ENCODE data around the gene PXDN.

The PXDN gene

DNA sequence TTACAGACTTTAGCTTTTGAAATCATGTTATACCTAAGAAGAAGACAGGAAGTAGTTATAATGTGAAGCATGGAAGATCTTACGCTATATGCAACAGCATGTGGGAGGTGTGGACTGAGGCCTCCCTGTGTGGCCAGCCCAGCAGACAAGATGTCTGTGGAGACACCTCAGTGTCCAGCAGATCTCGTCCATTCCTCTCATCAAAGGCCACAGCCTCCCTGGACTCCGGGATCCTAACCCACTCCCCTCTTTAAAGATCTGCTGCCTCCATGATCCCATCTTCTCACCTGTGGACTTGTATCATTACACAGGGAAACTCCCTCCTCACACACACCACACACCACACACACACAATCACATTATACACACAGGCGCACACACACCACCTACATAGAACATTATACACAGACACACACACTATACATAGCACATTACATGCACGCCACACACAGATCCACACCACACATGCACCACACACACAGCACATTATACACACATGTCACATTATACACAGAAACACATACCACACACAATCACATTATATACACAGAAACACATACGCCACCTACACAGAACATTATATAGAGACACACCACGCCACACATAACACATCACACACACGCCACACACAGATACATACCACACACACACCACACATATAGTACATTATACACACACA lies 89.5 kb downstream of the PXDN start:
- TF ChIP-seq, protein P1, sequence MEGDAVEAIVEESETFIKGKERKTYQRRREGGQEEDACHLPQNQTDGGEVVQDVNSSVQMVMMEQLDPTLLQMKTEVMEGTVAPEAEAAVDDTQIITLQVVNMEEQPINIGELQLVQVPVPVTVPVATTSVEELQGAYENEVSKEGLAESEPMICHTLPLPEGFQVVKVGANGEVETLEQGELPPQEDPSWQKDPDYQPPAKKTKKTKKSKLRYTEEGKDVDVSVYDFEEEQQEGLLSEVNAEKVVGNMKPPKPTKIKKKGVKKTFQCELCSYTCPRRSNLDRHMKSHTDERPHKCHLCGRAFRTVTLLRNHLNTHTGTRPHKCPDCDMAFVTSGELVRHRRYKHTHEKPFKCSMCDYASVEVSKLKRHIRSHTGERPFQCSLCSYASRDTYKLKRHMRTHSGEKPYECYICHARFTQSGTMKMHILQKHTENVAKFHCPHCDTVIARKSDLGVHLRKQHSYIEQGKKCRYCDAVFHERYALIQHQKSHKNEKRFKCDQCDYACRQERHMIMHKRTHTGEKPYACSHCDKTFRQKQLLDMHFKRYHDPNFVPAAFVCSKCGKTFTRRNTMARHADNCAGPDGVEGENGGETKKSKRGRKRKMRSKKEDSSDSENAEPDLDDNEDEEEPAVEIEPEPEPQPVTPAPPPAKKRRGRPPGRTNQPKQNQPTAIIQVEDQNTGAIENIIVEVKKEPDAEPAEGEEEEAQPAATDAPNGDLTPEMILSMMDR (conservative IDR thresholded peaks at IDR 0.05; ENCODE audit: low read depth, low read length): no peak
- Histone ChIP-seq H3K4me2 (no peak overlapping the region), H3K4me1 (ENCODE audit: low read depth, poor library complexity, severe bottlenecking) (peaks cover 11% of the 10 kb centered on the region), H3K9ac (no peak overlapping the region), H2AFZ (ENCODE audit: low read depth) (no peak overlapping the region), H3K36me3 (ENCODE audit: insufficient read depth) (no peaks in the 10 kb centered on the region), H4K20me1 (ENCODE audit: insufficient read depth) (no peaks in the 10 kb centered on the region), H3K27me3 (ENCODE audit: insufficient read depth, low read depth) (no peaks in the 10 kb centered on the region), H3K79me2 (ENCODE audit: insufficient read depth, low read depth) (no peaks in the 10 kb centered on the region), H3K27ac (no peak overlapping the region), H3K4me3 (IDR thresholded peaks at IDR 0.05; ENCODE audit: insufficient read depth, low read depth, low read length) (no peak overlapping the region)

DNA sequence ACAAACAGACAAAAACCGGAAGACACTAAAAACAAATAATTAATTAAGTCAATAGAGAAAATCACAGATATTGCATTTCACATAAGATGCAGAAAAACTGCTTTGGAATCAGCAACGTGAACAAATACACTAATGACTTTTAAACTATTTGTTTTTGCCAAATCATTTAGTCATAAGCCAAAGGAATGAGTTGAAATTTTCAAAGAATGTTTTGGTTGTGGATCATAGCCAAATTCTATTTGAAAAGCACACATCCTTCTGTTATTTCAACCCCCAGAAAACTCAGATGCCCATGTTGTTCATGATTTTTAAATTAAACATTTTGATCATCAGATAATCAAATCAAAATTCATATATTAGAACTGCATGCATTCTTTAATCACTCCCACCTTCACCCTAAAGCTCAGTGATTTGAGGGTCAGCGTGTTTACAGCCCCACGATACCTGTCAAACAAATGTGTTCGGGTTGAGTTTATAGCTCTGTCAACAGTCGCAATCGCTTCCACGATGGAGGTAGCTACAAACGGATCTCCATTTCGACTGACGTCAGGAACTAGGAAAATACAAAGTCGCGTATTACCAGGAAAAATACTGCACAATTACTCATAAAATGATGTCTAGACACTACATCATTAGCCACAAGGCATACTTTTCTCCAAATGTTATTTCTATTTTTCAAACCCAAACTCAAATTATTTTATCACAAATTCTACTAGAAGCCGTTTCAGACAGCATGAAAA lies 90.2 kb downstream of the PXDN start:
- Histone ChIP-seq H2AFZ (ENCODE audit: low read depth) (no peak overlapping the region), H3K9ac (no peak overlapping the region), H3K27me3 (ENCODE audit: insufficient read depth, low read depth) (no peaks in the 10 kb centered on the region), H3K4me1 (ENCODE audit: low read depth, poor library complexity, severe bottlenecking) (peaks cover 11% of the 10 kb centered on the region), H4K20me1 (ENCODE audit: insufficient read depth) (no peaks in the 10 kb centered on the region), H3K36me3 (ENCODE audit: insufficient read depth) (no peaks in the 10 kb centered on the region), H3K4me3 (IDR thresholded peaks at IDR 0.05; ENCODE audit: insufficient read depth, low read depth, low read length) (no peak overlapping the region), H3K27ac (no peak overlapping the region), H3K4me2 (no peak overlapping the region), H3K79me2 (ENCODE audit: insufficient read depth, low read depth) (no peaks in the 10 kb centered on the region)
- TF ChIP-seq, protein P1 (conservative IDR thresholded peaks at IDR 0.05; ENCODE audit: low read depth, low read length): no peak

DNA sequence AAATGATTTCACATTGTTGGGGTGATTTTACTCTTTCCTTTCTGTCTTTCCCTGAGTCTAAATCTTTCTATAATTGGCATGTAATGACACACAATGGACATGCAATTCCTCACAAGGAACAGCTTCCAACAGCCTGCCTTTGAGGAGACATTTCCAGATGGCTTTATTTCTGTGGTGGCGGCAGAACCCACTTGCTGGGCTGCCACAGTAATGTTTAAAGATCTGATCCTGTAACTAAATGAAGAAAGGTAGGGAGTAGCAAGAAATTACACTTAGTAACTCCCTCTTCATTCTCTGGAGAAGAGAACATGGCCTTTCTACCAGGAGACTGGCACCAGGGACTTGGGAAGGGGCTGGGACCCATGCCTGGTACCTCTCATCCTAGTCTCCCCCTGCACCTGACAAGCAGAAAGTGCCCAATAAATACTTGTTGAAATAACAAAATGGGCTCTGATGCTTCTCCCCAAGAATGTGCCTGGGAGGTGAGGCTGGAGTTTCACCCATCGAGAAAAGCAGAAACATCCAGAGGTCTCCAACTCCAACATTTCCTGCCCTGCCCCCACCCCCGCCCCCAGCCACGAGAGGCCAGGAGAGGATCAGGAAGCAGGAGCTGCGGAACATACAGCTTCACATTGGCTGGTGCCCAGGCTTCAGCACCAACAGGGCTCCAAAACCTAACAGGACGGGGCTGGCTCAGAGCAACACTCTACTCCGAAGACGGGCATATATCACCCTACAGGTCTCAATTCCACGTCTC lies 92.1 kb downstream of the PXDN start:
- H3K27me3 ChIP-seq (ENCODE audit: insufficient read depth, low read depth): no peaks in the 10 kb centered on the region
- H3K4me2 ChIP-seq: no peak overlapping the region
- H3K4me1 ChIP-seq (ENCODE audit: low read depth, poor library complexity, severe bottlenecking): peaks cover 5% of the 10 kb centered on the region
- TF ChIP-seq, protein P1 (conservative IDR thresholded peaks at IDR 0.05; ENCODE audit: low read depth, low read length): no peak
- H2AFZ ChIP-seq (ENCODE audit: low read depth): no peak overlapping the region
- no peak overlapping the region for H3K9ac ChIP-seq
- H3K36me3 ChIP-seq (ENCODE audit: insufficient read depth): no peaks in the 10 kb centered on the region
- no peak overlapping the region for H3K27ac ChIP-seq
- no peaks in the 10 kb centered on the region for H4K20me1 ChIP-seq (ENCODE audit: insufficient read depth)
- no peaks in the 10 kb centered on the region for H3K79me2 ChIP-seq (ENCODE audit: insufficient read depth, low read depth)
- no peak overlapping the region for H3K4me3 ChIP-seq (IDR thresholded peaks at IDR 0.05; ENCODE audit: insufficient read depth, low read depth, low read length)

DNA sequence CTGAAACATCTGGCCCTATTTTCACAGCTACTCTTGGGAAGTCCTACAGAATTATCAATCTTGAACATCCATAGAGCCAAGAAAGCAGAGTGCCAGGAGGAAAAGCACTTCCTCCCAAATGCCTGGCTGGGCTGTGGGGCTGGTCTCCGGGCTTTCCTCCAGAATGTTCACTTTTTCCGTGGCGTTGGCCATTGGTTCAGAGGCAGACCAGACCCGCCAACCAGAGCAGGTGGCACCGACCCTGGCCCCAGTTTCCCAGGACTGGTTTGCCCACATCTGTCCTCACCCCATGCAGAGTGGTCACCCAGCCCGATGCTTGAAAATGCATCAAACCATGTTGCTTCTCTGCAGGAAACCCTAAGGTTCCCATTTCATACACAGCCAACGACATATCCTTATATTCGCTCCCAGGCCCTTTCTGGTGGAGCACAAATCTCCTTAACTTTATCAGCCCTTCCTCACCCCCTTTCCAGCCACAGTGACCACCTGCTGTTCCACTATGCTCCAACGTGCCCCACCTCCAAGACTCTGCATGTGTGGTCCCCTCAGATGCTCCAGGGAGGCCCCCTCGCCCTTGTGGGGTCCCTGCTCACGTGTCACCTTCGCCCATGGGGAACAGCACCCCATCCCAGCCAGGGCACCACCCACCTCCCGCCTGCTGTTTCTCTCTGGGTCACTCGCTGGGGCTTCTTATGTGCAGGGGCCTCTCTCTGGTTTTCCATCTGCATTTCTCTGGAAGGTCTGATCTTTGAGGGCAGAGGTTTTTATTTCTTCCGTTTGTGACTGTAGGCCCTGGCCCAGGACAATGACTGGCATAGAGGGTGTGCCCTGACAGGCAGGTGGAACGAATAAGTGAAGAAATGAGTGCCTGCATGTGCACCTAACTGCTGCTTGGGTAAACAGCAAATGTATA lies 92.9 kb downstream of the PXDN start:
- TF ChIP-seq, protein P1 (conservative IDR thresholded peaks at IDR 0.05; ENCODE audit: low read depth, low read length): no peak
- H3K27ac ChIP-seq: no peak overlapping the region
- H3K4me1 ChIP-seq (ENCODE audit: low read depth, poor library complexity, severe bottlenecking): no peaks in the 10 kb centered on the region
- no peak overlapping the region for H3K4me3 ChIP-seq (IDR thresholded peaks at IDR 0.05; ENCODE audit: insufficient read depth, low read depth, low read length)
- no peak overlapping the region for H2AFZ ChIP-seq (ENCODE audit: low read depth)
- H3K36me3 ChIP-seq (ENCODE audit: insufficient read depth): no peaks in the 10 kb centered on the region
- no peak overlapping the region for H3K9ac ChIP-seq
- H3K27me3 ChIP-seq (ENCODE audit: insufficient read depth, low read depth): no peaks in the 10 kb centered on the region
- no peaks in the 10 kb centered on the region for H3K79me2 ChIP-seq (ENCODE audit: insufficient read depth, low read depth)
- no peaks in the 10 kb centered on the region for H4K20me1 ChIP-seq (ENCODE audit: insufficient read depth)
- no peak overlapping the region for H3K4me2 ChIP-seq
